Measurements from ENCODE around the gene WDFY4.

WDFY4 gene

DNA sequence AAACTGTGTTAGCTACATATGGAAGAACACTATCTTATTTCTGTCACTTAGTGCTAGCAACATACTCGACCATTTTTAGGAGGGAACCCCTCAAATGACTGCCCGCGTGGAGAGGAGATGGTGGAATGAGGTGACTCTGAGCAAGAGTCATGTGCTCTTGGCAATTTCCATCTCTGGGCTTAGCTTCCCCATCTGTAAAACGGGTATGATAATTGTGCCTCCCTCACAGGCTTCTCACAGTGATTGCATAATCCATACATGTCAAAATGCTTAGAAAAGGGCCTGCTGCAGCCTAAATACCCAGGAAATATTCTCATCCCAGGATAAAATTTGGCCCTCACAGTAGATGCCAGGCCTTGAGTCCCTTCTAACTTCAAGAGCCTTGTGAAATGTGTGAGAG is 86.6 kb downstream of the WDFY4 start:
- DNase-seq (ENCODE audit: low read depth, low spot score) = no peak

DNA sequence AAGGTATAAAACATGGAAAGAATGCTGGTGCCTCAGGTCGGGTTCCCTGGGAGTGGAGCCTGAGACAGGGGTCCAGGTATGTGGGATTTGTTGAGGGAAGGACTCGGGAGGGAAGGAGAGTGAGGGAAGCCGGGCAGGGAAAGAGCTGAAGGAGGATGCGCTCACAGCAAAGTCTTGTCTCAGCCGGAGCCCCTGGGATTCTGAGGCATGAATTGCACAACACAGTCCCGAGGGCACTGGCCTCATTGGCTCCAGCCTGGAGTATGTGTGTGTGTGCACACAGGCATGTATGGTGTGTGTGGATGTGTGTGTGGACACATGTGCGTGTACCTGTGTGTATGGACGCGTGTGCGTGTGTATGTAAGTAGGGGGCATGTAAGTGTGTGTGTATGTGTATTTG is 87.4 kb downstream of the WDFY4 start:
- DNase-seq (ENCODE audit: low read depth, low spot score) = no peak

DNA sequence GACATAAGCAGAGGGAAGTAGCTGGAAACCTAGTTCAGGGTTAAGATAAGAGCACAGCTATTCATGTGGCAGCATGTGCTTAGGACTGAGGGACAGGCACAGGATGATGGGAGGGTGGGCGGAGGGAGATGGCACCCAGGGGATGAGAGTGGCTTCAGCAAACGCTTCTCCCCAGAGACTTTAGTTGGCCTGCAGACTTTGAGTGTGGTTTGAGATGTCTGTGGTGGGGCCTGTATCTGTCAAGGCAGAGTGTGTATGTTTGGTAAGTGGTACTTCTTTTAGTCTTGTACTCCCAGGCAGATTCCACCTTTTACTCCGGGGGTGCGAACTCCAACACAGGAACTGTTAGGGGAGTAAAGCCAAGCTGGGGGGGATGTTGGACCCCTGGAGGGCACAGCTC is 88.9 kb downstream of the WDFY4 start:
- no peak for DNase-seq (ENCODE audit: low read depth, low spot score)

DNA sequence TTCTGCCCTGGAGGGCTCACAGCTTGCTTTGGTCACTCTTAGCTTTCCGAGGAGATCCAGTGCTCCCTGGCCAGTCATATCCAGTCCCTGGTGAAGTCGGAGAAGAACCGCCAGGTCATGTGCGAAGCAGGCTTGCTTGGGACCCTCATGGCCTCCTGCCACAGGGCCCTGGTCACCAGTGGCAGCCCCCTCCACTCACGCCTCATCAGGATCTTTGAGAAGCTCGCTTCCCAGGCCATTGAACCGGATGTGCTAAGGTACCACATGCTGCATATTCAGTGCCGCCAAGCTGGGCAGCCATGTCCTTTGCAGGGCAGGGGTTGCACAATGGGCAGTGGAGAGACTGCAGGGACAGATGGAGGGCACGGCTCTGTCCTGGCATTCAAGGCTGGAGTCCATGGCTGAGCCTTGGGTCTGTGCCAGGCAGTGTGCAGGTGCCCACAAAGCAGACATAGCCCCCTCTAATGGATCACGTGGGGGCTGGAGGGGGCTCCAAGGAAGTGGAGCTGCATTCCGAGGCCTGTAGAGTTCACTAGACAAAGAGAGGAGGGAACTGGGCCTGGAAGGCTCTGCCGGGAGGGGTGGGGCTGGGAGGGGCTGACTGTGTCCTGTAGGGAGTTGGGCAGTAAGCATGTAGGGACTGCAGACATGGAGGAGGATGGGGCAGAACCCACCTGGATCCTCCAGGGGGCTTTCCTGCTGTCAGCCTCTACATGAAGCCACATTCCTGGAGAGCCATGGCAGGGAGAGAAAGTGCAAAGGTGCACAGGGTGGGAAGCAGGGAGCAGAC is 89.9 kb downstream of the WDFY4 start:
- DNase-seq (ENCODE audit: low read depth, low spot score) = no peak

DNA sequence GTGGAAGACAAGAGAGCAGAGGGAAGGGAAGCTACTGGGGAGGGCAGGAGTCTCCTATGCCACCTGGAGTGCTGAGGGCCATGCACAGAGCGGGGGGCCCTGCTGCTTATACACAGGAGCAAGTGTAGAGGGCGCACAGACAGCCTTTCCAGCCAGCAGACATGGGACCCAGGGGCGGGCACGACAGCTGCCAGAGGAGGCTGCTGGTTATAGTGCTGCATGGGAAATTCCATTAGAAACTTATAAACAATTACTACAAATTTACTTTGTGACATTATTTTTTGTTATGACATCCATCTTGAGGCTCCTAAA is 90.5 kb downstream of the WDFY4 start:
- DNase-seq (ENCODE audit: low read depth, low spot score) = no peak

DNA sequence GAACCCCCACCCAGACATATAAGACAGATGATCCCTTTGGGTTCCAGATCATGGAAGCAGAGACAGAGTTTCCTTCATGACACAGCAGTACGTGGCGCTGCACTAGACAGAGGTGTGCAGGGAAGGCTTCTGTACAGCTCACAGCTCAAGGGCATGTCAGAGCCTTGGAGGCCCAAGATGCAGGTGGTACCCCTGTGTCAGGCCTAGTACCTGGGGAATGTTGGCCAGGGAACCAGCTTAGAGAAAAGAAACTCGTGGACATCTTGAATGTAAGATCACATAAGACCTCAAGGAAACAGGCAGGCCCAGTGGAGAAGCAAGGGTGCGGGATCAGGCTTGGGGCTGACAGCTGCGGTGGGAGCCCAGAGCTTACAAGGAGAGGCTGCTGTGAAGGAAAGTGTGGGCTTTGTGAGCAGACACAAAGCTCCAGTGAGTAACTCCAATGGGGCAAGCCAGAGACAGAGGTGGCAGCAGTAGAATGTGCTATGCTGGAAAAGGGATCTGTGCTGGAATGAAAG is 91.4 kb downstream of the WDFY4 start:
- no peak for DNase-seq (ENCODE audit: low read depth, low spot score)

DNA sequence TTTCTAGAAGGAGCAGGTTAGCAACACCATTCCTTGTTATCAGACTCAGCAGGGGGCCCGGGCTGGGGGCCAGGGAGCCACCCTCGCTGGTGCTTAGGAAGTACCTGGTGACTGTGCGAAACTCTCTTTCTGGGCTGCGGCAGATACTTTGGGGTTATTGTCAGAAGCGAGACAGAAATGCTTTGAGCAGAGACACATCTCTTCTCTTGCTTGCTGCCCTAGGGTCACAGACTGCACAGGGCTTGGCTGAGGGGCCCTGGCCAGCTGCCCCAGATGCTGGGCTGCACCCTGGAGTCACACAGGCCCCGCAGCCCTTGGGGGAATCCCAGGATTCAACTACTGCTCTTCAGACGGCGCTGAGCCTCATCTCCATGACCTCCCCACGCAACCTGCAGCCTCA is 91.9 kb downstream of the WDFY4 start:
- no peak for DNase-seq (ENCODE audit: low read depth, low spot score)

DNA sequence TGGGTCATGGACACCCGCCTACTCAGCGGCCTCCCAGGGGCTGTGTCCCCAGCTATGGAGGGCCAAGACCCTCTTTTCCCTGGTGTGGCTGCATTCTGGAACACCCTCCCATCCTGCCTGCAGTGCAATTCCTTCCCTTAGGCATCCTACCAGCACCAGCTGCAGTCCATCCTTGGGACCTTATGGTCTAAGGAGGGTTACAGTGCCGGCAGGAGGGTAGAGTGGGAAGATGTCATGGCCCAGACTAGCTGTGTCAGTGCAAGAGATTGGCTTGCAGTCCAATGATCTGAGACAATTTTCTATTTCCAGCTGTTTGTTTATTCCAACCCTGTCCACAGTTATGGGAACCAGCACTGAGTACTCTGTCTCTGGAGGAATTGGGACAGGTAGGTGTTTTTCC is 92.4 kb downstream of the WDFY4 start:
- no peak for DNase-seq (ENCODE audit: low read depth, low spot score)

DNA sequence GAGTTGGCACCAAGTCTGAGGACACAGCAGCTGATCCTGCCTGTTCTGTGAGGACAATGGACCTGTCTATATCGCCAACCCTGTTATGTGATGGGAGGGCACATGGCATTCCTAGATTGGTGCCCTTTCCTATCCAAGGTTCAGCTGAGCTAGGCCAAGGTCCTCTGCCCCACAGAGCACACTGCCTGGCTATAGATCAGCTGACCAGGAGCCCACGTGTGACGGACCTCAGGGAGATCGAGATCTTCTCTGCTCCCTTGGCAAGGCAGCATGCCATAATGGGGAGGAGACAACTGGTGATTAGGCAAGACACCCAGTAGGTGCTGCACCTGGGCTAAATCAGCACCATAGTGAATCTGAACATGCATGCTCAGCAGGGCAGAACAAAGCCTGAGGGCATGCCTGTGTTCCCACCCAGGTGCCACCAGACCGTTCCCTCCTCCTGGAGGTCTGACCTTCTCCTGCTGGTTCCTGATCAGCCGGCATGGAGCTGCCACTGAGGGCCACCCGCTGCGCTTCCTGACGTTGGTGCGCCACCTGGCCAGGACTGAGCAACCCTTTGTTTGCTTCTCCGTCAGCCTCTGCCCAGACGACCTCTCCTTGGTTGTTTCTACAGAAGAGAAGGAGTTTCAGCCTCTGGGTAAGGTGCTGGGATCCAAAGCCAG is 93.7 kb downstream of the WDFY4 start:
- DNase-seq (ENCODE audit: low read depth, low spot score) = no peak

DNA sequence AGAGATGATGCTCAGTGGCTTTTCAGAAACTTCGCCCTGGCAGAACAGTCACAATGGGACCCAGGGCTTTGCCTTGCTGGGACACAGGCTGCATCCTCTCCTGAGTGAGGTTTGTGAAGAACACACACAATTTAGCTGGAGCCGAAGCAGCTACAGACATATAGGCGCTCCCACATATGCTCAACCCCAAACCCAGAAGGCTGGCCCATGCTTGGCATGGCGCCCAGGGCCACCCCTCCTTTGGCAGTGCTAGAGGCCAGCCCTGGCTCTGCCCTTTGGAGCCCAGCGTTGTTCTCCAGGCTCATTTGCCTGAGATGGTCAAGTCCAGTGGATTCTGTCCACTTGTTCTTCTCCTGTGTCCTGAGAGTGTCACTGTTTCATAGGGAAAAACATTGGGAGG is 94.4 kb downstream of the WDFY4 start:
- DNase-seq (ENCODE audit: low read depth, low spot score) = no peak

DNA sequence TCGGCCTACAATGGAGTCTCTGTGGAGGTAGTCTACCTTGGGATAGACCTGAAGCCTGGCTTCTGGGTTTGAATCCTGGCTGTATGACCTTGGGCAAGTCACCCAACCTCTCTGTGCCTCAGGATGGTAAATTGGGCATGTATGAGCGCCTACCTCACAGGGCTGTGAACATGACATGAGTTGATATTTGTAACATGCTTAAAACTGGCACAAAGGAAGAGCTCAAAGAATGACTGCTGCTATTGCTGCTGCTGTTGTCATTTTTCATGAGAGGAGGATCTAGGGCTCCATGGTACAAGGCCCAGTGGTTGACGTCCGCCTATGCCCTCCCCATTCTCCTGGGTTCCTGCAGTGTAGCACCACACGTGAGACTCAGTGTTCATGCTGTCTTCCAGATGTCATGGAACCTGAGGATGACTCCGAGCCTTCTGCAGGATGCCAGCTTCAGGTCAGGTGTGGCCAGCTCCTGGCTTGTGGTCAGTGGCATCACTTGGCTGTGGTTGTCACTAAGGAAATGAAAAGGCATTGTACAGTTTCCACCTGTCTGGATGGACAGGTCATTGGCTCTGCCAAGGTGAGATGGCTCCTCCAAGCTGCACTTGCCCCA is 95.0 kb downstream of the WDFY4 start:
- no peak for DNase-seq (ENCODE audit: low read depth, low spot score)

DNA sequence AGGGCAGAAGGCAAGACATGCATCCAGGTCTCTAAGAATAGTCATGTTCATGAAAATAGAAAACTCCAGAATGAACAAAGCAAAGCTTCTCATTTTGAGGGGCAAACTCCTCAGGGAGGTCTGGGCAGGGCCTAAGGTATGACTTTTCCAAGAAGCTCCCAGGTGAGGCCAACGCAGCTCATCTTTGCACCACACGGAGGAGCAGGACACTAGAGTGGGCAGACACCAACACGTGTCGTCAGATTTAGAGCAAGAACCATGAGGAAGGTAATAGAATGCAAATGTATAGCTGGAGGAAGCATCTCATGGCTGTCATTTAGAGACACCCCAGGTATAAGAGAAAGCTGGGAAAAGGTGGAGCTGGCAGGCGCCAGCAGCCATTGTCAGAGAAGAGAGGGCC is 95.7 kb downstream of the WDFY4 start:
- DNase-seq (ENCODE audit: low read depth, low spot score) = no peak

DNA sequence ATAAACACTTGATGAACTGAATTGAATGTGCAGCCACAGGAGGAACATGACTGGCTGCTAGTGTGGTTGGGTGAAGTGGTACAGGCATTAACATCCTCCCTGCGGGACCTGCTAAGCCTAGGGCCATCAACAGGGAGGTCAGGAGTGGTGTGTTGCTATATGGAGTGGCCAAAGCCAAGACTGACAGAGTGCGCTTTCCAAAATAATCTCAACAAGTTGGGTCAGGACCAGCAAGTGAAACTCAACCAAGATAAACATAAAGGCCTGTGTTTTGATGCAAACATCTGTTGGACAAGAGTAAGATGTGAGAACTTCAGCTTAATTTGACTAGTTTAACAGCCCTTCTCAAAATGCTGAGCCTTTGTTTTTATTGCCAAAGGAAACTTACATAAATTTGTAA is 97.7 kb downstream of the WDFY4 start:
- DNase-seq (ENCODE audit: low read depth, low spot score) = no peak

DNA sequence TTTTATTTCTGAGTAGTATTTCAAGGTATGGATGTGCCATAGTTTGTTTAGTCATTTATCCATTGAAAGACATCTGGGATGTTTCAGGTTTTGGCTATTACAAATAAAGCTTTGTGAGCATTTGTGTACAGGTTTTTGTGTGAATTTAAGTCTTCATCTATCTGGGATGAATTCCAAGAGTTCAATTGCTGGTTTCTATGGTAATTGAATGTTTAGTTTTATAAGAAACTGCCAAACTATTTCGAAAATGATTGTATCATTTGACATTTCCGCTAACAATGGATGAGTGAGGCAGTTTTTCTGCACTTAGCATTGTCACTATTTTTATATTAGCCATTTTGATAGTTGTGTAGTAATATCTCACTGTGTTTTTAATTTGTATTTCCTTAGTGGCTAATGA is 99.4 kb downstream of the WDFY4 start:
- no peak for DNase-seq (ENCODE audit: low read depth, low spot score)

DNA sequence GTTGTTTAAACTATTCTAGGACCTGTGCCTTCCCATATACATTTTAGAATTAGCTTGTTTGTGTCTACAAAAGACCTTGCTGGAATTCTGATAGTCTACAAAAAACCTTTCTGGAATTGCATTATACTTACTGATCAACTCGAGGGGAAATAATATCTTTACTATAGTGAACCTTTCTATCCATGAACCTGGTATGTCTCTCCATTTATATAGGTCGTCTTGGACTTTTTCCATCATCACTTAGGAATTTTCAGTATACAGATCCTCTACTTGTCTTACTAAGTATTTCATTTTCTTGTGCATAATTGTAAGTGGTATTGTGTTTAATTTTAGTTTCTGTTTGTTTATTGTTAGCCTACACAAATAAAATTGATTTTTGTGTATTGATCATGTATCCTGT is 101.1 kb downstream of the WDFY4 start:
- DNase-seq (ENCODE audit: low read depth, low spot score) = no peak

DNA sequence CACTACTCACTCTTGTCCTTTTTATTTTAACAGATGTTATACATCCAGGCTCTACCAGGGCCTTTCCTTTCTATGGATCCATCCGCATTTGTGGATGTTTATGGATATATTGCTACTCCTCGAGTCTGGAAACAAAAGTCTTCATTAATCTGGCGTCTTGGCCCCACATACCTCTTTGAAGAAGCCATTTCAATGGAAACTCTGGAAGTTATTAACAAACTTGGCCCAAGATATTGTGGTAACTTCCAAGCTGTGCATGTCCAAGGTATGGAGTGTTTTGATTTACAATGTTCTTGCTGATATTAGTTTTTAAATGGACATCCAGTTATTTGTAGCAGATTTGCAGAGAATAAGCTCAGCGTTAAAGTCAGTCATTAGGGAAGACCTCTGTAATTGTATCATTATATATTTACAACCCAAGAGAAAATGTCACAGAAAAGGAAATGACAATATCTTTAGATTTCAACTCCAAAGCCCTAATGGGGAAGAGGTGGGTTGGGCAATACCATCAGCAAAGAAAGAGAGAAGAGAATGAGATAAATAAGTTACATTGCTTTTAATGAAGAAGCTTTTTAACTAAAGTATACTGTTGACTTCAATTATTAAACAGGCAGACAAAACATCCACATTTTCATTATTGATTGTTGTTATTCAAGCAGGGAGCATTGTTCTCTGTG is 102.1 kb downstream of the WDFY4 start:
- DNase-seq (ENCODE audit: low read depth, low spot score) = no peak

DNA sequence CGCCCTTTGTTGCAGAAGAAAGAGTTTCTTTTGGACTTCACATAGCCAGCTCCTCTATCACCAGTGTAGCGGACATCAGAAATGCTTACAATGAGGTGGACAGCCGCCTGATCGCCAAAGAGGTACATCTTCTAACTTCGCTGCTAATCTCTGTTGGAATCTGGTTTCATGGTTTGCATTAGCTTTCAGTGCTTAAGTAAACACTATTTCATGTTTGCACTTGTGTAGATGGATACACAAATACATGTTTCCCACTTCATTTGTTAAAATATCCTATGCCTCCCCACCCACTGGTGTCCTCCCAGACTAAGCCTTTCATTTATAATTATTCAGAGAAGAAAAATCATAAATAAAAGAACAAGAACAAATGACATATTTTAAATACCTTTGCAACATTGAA is 103.9 kb downstream of the WDFY4 start:
- no peak for DNase-seq (ENCODE audit: low read depth, low spot score)

DNA sequence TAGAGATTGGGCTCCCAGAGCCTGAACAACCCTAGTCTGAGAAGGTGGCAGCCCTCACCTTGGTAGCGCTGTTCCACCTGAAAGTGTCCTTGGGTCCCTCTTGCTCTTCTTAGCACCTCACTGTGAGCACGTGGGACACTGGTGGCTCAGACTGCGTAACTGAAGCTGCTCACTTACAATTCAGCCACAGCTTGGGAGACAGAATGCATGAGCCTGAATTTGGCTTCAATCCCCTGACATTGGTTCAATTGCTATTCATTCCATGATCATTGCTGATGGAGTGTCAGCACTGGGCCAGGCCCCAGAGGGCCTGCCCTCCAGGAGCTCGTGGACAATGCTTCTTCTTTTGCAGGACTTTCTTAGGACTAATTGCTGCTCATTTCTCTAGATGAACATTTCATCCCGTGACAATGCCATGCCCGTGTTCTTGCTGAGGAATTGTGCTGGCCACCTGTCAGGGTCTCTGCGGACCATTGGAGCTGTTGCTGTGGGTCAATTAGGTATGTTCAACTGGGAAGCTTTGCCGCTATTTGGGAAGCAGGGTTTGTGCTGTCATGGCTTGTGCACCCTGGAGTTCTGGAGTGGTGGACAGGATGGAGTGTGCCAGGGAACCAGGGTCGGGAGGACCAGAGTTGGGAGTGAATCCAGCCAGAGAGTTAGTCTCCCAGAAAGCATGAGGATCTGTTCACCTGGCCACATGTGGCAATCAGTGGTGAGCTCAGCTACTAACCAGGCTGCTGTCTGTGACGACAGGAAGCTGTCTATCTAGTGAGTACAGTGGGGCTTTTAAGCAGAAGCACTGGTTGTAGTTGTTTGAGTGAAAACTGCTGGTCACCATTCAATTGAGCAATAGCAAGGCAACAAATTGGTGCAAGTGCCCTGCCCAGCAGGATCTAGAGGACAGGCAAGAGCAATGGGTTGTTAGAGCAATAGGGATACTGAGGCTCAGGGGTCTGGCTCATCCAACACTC is 105.1 kb downstream of the WDFY4 start:
- no peak for DNase-seq (ENCODE audit: low read depth, low spot score)

DNA sequence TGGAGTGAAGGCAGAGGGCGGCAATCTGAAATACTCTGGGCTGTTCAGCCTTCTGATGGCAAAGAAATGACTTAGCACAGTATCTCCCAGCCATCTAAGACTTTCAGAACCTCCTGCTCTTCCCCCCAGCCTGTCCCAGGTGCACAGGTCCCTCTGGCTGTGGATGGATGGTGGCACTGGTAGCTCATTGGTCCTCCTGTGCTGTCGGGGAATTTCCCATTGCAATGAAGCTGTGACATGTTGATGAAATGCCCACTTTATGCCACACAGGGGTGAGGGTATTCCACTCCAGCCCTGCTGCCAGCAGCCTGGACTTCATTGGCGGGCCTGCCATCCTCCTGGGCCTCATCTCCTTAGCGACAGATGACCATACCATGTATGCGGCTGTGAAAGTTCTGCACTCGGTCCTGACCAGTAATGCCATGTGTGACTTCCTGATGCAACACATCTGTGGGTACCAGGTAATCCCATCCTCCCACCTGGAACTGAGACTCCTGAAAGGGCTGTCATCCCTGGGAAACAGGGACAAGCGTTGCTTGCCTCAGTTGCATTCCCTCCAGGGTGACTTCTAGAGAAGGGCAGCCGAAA is 105.9 kb downstream of the WDFY4 start:
- no peak for DNase-seq (ENCODE audit: low read depth, low spot score)

DNA sequence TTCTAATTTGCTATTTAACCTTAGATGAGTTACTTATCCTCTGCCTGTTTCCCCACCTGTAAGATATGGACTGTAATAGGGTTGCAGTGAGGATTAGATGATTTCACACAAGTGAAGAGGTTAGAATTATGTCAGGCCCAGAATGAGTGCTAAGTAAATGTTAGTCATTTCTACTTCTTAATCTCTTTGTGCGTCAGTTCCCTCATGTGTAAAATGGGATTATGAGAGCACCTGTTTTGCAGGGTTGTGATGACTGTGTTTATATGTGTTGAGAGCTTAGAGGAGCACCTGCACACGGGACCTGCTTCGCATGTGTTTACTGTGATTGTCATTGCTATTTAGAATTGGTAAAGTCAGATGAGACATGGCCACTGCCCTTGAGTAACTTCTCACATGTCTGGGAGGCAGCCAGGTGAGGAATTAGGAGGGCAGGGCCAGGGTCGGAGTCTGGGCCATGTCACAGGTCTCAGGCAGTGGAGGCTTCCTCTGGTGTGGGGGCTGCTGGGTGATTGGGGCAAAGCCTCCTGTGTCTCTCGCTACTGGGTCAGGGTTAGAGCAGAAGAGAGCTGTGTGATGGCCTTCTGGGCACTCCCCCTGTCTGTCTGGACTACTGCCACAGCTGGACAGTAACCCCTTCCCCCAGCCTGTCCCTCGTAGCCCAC is 106.7 kb downstream of the WDFY4 start:
- DNase-seq (ENCODE audit: low read depth, low spot score) = no peak
